K562 (cell line): ENCODE data around the gene PRKCE. TPM values are rescaled to one million over a fixed set of nuclear protein-coding genes. Genes with fewer than 3 reads are reported as not detected.
A peak's percentile ranks its signal among the peaks of the same experiment; 100 is the strongest.

Experiments
- ADNP ChIP-seq: fragments of 200-800 bp; sonication (Bioruptor generic); IDR thresholded peaks from 2 replicates; pipeline ENCODE4 v1.6.1; 2016; ENCODE audit warnings: missing genetic modification characterization, missing compliant biosample characterization
- BDP1 ChIP-seq: IDR thresholded peaks from 3 replicates; pipeline ENCODE4 v1.6.1; 2011; ENCODE audit not compliant: insufficient read length, insufficient read depth
- CHD2 ChIP-seq: IDR thresholded peaks from 2 replicates; pipeline ENCODE4 v1.6.1; 2011; ENCODE audit warnings: low read depth, low read length
- CTBP1 ChIP-seq: fragments of 450-650 bp; IDR thresholded peaks from 2 replicates; pipeline ENCODE4 v1.6.1; 2016; ENCODE audit warnings: borderline replicate concordance
- NELFE ChIP-seq: IDR thresholded peaks from 2 replicates; pipeline ENCODE4 v1.6.1; 2011; ENCODE audit warnings: mild to moderate bottlenecking; ENCODE audit not compliant: insufficient read depth, insufficient read length
- NFE2L1 ChIP-seq: fragments of 450-650 bp; IDR thresholded peaks from 2 replicates; pipeline ENCODE4 v1.6.1; 2016; ENCODE audit warnings: missing genetic modification characterization, low read depth, mild to moderate bottlenecking, missing compliant biosample characterization, moderate library complexity, borderline replicate concordance
- RAD51 ChIP-seq: fragments of 450-650 bp; IDR thresholded peaks from 2 replicates; pipeline ENCODE4 v1.7.1; 2016; ENCODE audit warnings: low read depth, mild to moderate bottlenecking, borderline replicate concordance
- STAT6 ChIP-seq: sonication (generic); formaldehyde crosslinking; IDR thresholded peaks from 2 replicates; pipeline ENCODE4 v1.8.1; 2023; ENCODE audit warnings: mild to moderate bottlenecking, missing genetic modification reagents
- XRCC5 ChIP-seq: fragments of 200-400 bp; formaldehyde crosslinking; IDR thresholded peaks from 2 replicates; pipeline ENCODE4 v1.6.1; 2017; ENCODE audit warnings: low read depth, mild to moderate bottlenecking, low read length
- ZBTB8A ChIP-seq: fragments of 450-650 bp; IDR thresholded peaks from 2 replicates; pipeline ENCODE4 v1.6.1; 2018; ENCODE audit warnings: mild to moderate bottlenecking, moderate library complexity; ENCODE audit not compliant: partially characterized antibody
- ZNF316 ChIP-seq: fragments of 450-650 bp; IDR thresholded peaks from 2 replicates; pipeline ENCODE4 v1.6.1; 2016
- polyA plus RNA-seq, 8 experiments: library from polyadenylated mRNA; depleted of rRNA in 4 of 8; stranded (reverse) in 5 of 8; unstranded in 3 of 8; fragments of >200 nt; fragmentation: Nextera tagmentation in 2 of 8; fragmentation: Illumina TruSeq in 1 of 8; extraction: Ambion mirVana in 2 of 8; extraction: Trizol in 1 of 8; gene quantifications; 2 replicates each; pipeline versions ENCODE4 v1.2.1 to v1.2.3, GENCODE V29; 2011 to 2014; ENCODE audit warnings: inconsistent platforms in 1 of 8, missing spikeins in 1 of 8
- total RNA-seq, 7 experiments: library from RNA; depleted of rRNA in 6 of 7; stranded (reverse); fragments of >200 nt in 6 of 7; fragmentation: Illumina TruSeq in 2 of 7; extraction: Trizol in 2 of 7; gene quantifications; 2 replicates each; pipeline versions ENCODE4 v1.2.1 to v1.2.3, GENCODE V29; 2011 to 2021; ENCODE audit warnings: low replicate concordance in 1 of 7
- TF ChIP-seq, protein P1 (sequence below): fragments of 450-650 bp; conservative IDR thresholded peaks from 2 replicates; pipeline ENCODE4 v1.6.1; 2016; ENCODE audit warnings: missing genetic modification characterization, low read depth, mild to moderate bottlenecking, missing compliant biosample characterization, moderate library complexity

PRKCE gene
- total and polyA plus RNA-seq, 9 of the 15 experiments (the other 6 are each of a cell fraction or from before 2014, with no cell fraction given), result 0.06 to 1.0 (median 0.22) TPM; not detected in 1

DNA sequence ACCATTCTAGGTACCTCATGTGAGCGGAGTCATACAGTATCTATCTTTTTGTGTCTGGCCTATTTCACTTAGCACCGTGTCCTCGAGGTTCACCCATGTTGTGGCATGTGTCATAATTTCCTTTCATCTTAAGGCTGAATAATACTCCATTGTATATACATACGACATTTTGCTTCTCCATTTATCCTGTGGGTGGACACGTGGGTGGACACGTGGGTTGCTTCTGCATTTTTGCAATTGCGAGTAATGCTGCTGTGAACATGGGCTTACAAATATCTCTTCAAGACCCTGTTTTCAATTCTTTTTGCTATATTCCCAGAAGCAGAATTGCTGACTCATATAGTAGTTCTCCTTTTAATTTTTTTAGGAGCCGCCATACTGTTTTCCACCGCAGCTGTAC is 402.1 kb downstream of the PRKCE start (continued):
- TF ChIP-seq CHD2 (no peak), XRCC5 (no peak), NELFE (no peak), ZNF316 (peak; percentile 82), NFE2L1 (tag) (peak; percentile 46), BDP1 (no peak), STAT6 (CRISPR knock-in tag) (no peak), ZBTB8A (no peak), ADNP (tag) (no peak), CTBP1 (no peak), RAD51 (0 out of 2 replicates have a peak, but pooled peaks have one; percentile 14)
- TF ChIP-seq, protein P1, sequence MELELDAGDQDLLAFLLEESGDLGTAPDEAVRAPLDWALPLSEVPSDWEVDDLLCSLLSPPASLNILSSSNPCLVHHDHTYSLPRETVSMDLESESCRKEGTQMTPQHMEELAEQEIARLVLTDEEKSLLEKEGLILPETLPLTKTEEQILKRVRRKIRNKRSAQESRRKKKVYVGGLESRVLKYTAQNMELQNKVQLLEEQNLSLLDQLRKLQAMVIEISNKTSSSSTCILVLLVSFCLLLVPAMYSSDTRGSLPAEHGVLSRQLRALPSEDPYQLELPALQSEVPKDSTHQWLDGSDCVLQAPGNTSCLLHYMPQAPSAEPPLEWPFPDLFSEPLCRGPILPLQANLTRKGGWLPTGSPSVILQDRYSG, result no peak
